ENCODE results near the gene PAF1. TPM values are rescaled to one million over a fixed set of nuclear protein-coding genes. Genes with fewer than 3 reads are reported as not detected.
"Not testable (repeated sequence)": the region's sequence is repeated elsewhere in the genome, so short reads cannot be mapped to it uniquely, and the experiment has no call there.

Gene PAF1
- total RNA-seq, 1 experiment from 2014 or later, result 59.0 TPM

DNA sequence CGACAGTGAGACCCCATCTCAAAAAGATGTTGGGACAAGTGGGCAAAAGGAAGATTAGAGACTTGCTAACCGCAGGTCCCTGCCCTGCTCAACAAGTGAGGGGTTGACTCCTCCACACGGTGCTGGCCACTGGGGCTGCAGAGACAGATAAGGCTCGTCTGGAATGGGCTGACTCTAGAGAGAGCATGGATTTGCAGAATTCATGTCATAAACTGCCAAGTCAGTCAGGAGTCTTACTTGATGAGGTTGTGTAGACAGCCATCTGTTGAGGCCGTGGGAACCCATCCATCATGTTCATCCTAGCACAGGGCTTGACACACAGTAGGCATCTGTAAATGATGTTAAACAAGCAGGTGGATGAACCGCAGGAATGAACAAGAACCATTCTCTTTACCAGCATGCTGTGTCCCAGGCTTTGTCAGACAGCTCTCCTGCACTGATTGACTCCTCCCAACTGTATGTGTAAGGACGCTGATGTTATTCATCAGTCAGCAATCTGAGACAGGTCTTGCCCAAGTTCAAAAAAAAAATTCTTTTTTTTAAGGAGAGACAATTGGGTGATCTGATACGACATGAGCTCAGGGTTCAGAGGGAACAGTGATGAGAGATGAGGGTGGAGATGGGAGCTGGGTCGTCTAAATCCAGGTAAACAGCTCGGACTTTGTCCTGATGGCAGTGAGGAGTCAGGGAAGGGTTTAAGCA is 8.8 kb downstream of the PAF1 start:
- no peaks in the 10 kb centered on the region for H3K27me3 ChIP-seq (replicated peaks; ENCODE audit: control insufficient read depth, insufficient read depth, low read length)
- H3K4me3 Mint-ChIP-seq (ENCODE audit: unreplicated experiment), result no peak overlapping the region
- no peak overlapping the region for H3K27ac Mint-ChIP-seq (ENCODE audit: unreplicated experiment)
- H3K27me3 Mint-ChIP-seq (ENCODE audit: insufficient read depth, unreplicated experiment), result no peaks in the 10 kb centered on the region
- no peak overlapping the region for H3K4me3 ChIP-seq (ENCODE audit: low read depth, low read length)
- no peak for DNase-seq
- ChIA-PET CTCF (no interaction called here), POLR2A (no interaction called here)
- no peaks in the 10 kb centered on the region for H3K9me3 Mint-ChIP-seq (ENCODE audit: unreplicated experiment)
- peaks cover 8% of the 10 kb centered on the region; the same call in 1 of the 2 replicates for H3K36me3 ChIP-seq (ENCODE audit: control insufficient read depth, insufficient read depth, low read length)
- no peak for TF ChIP-seq CTCF (IDR thresholded peaks at IDR 0.05; ENCODE audit: insufficient read depth in 1 of 2, low read depth in 1 of 2, low read length in 1 of 2, severe bottlenecking in 1 of 2, unreplicated experiment in 1 of 2)
- BruUV-seq (replicated peaks), result no TSS peak
- no peaks in the 10 kb centered on the region for H3K4me1 Mint-ChIP-seq (ENCODE audit: low read depth, unreplicated experiment)
- H3K9me3 ChIP-seq, result no peaks in the 10 kb centered on the region
- peaks cover 66% of the 10 kb centered on the region for H3K36me3 Mint-ChIP-seq (ENCODE audit: insufficient read depth, unreplicated experiment)
- intact Hi-C loops (cut with micrococcal nuclease; ENCODE audit: unreplicated experiment), result no loop called here
- no peaks in the 10 kb centered on the region for H3K4me1 ChIP-seq

DNA sequence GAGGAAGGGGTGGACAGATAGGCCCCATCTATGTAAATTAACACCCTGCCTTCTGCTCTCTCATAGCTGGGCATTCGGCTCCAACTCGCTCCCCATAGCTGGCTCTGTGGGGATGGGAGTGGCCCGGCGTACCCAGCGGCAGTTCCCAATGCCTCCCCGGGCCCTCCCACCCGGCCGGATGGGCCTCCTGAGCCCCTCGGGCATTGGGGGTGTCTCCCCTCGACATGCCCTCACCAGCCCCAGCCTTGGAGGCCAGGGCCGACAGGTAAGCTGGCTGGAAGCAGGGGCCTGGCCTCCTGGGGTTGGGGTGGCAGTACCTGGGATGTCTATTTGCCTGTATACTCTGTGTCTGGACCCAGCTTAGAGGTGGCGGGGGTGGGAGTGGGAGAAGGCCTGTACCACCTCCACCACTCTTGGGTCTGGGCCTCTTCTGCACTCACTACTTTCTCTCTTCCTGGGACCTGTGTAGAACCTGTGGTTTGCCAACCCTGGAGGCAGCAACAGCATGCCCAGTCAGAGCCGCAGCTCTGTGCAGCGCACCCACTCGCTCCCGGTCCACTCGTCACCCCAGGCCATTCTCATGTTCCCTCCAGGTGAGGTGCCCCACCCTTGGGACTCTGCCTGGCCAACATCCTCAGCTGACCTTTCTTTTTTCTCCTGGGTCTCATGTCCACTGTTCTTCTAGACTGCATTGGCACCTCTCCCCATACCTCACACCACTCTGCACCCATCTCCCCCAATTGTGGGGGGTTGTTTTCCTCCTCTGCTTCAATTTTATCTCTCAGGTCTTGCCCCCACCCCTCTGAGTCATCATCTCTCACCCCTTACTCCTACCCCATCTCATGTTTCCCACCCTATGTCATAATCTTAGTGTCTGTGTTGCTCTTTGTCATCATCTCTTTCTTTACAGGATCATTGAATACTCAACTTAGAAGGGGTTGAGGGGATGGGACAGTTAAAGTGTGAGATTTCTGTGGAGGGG is 10.1 kb downstream of the PAF1 start:
- intact Hi-C loops (cut with micrococcal nuclease; ENCODE audit: unreplicated experiment), result no loop called here
- Mint-ChIP-seq H3K36me3 (ENCODE audit: insufficient read depth, unreplicated experiment) (peaks cover 57% of the 10 kb centered on the region), H3K27me3 (ENCODE audit: insufficient read depth, unreplicated experiment) (no peaks in the 10 kb centered on the region), H3K4me3 (ENCODE audit: unreplicated experiment) (no peak overlapping the region), H3K4me1 (ENCODE audit: low read depth, unreplicated experiment) (no peaks in the 10 kb centered on the region), H3K27ac (ENCODE audit: unreplicated experiment) (no peak overlapping the region), H3K9me3 (ENCODE audit: unreplicated experiment) (no peaks in the 10 kb centered on the region)
- ChIA-PET CTCF (interaction anchor here (0.6 kb wide), 1 partner anchor 16 kb away, joined by 4 read pairs; no protein-coding TSS in a partner anchor), POLR2A (no interaction called here)
- no peak for DNase-seq
- Histone ChIP-seq H3K4me3 (ENCODE audit: low read depth, low read length) (no peak overlapping the region), H3K4me1 (no peaks in the 10 kb centered on the region), H3K36me3 (ENCODE audit: control insufficient read depth, insufficient read depth, low read length) (peaks cover 11% of the 10 kb centered on the region), H3K9me3 (no peaks in the 10 kb centered on the region), H3K27me3 (replicated peaks; ENCODE audit: control insufficient read depth, insufficient read depth, low read length) (no peaks in the 10 kb centered on the region)
- no TSS peak for BruUV-seq (replicated peaks)
- TF ChIP-seq CTCF (IDR thresholded peaks at IDR 0.05; ENCODE audit: insufficient read depth in 1 of 2, low read depth in 1 of 2, low read length in 1 of 2, severe bottlenecking in 1 of 2, unreplicated experiment in 1 of 2), result no peak

DNA sequence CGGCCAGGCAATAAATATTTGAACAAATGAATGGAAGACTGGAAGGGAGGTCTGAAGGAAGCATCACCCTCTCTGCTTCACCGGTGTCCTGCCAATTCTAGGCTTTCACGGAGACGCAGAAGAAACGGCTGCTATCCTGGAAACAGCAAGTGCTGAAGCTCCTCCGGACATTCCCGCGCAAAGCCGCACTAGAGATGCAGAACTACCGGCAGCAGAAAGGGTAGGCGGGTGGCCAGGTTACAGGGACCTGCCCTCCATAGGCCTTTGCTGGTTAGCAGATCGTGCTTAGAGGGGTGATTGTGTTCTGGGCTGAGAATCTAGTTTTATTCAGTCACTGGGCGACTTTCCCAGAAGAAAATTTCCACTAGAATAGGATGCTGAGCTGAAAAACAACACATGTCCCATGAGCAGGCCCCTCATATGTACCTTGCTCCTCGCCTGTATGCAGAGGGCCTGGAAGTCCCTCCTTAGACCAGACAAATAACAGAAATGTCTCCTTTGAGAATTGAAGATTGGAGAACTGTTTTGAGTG is 11.0 kb downstream of the PAF1 start:
- no peak for TF ChIP-seq CTCF (IDR thresholded peaks at IDR 0.05; ENCODE audit: insufficient read depth in 1 of 2, low read depth in 1 of 2, low read length in 1 of 2, severe bottlenecking in 1 of 2, unreplicated experiment in 1 of 2)
- DNase-seq, result no peak
- H3K36me3 Mint-ChIP-seq (ENCODE audit: insufficient read depth, unreplicated experiment), result peaks cover 49% of the 10 kb centered on the region
- H3K27me3 Mint-ChIP-seq (ENCODE audit: insufficient read depth, unreplicated experiment), result no peaks in the 10 kb centered on the region
- no peak overlapping the region for H3K4me3 Mint-ChIP-seq (ENCODE audit: unreplicated experiment)
- ChIA-PET CTCF (interaction anchor here (0.6 kb wide), 1 partner anchor 16 kb away, joined by 4 read pairs; no protein-coding TSS in a partner anchor), POLR2A (interaction anchor here (0.5 kb wide), 1 partner anchor 101 kb away, joined by 3 read pairs; the partner anchor contains the start of gene TIMM50)
- Histone ChIP-seq H3K4me1 (no peaks in the 10 kb centered on the region), H3K9me3 (no peaks in the 10 kb centered on the region), H3K36me3 (ENCODE audit: control insufficient read depth, insufficient read depth, low read length) (peaks cover 10% of the 10 kb centered on the region), H3K27me3 (replicated peaks; ENCODE audit: control insufficient read depth, insufficient read depth, low read length) (no peaks in the 10 kb centered on the region), H3K4me3 (ENCODE audit: low read depth, low read length) (no peak overlapping the region)
- H3K4me1 Mint-ChIP-seq (ENCODE audit: low read depth, unreplicated experiment), result no peaks in the 10 kb centered on the region
- no peaks in the 10 kb centered on the region for H3K9me3 Mint-ChIP-seq (ENCODE audit: unreplicated experiment)
- BruUV-seq (replicated peaks), result no TSS peak
- intact Hi-C loops (cut with micrococcal nuclease; ENCODE audit: unreplicated experiment), result no loop called here
- no peak overlapping the region for H3K27ac Mint-ChIP-seq (ENCODE audit: unreplicated experiment)

GRCh38 chr19:39379366-39379765 is 11.5 kb downstream of the PAF1 start:
- BruUV-seq (replicated peaks); H3K27me3 ChIP-seq (replicated peaks; ENCODE audit: control insufficient read depth, insufficient read depth, low read length); H3K4me1 ChIP-seq; H3K27ac Mint-ChIP-seq (ENCODE audit: unreplicated experiment); DNase-seq; H3K4me3 ChIP-seq (ENCODE audit: low read depth, low read length); CTCF ChIA-PET; H3K27me3 Mint-ChIP-seq (ENCODE audit: insufficient read depth, unreplicated experiment); H3K9me3 Mint-ChIP-seq (ENCODE audit: unreplicated experiment); intact Hi-C loops (cut with micrococcal nuclease; ENCODE audit: unreplicated experiment); H3K4me3 Mint-ChIP-seq (ENCODE audit: unreplicated experiment); H3K9me3 ChIP-seq; H3K4me1 Mint-ChIP-seq (ENCODE audit: low read depth, unreplicated experiment): not testable (repeated sequence)
- POLR2A ChIA-PET, result interaction anchor here (0.5 kb wide), 1 partner anchor 101 kb away, joined by 3 read pairs; the partner anchor contains the start of gene TIMM50
- peaks cover 10% of the 10 kb centered on the region for H3K36me3 ChIP-seq (ENCODE audit: control insufficient read depth, insufficient read depth, low read length)
- H3K36me3 Mint-ChIP-seq (ENCODE audit: insufficient read depth, unreplicated experiment), result peaks cover 45% of the 10 kb centered on the region
